ENCODE results near the gene SLK.

DNA sequence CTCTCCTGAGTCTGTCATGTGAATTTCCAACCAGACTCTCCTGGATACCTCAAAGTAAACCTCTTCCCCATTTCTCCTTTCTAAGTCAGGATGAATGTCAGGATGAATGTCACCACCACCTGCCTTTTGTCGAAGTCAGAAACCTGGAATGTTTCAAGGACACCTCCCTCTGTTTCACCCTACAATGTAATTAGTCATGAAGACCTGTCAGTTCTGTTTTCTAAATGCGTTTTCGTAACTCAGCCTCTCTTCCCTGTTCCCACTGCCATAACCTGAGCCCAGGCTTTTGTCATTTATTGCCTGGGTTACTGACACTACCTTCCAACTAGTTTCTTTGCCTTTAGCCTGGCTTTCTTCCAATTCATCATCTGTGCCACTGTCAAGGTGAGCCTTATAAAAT lies 43.4 kb upstream of the SLK start:
- TF ChIP-seq POLR2AphosphoS5 (IDR thresholded peaks at IDR 0.05; ENCODE audit: low read depth, low read length) (no peak), REST (IDR thresholded peaks at IDR 0.05; ENCODE audit: insufficient read depth in 1 of 2, low read depth in 2 of 2, low read length in 1 of 2) (no peak), TCF7L2 (IDR thresholded peaks at IDR 0.05; ENCODE audit: low read depth, low read length) (no peak), SIN3A (IDR thresholded peaks at IDR 0.05; ENCODE audit: borderline replicate concordance, insufficient read depth, low read depth, low read length) (no peak)
- TF ChIP-seq, protein P1, sequence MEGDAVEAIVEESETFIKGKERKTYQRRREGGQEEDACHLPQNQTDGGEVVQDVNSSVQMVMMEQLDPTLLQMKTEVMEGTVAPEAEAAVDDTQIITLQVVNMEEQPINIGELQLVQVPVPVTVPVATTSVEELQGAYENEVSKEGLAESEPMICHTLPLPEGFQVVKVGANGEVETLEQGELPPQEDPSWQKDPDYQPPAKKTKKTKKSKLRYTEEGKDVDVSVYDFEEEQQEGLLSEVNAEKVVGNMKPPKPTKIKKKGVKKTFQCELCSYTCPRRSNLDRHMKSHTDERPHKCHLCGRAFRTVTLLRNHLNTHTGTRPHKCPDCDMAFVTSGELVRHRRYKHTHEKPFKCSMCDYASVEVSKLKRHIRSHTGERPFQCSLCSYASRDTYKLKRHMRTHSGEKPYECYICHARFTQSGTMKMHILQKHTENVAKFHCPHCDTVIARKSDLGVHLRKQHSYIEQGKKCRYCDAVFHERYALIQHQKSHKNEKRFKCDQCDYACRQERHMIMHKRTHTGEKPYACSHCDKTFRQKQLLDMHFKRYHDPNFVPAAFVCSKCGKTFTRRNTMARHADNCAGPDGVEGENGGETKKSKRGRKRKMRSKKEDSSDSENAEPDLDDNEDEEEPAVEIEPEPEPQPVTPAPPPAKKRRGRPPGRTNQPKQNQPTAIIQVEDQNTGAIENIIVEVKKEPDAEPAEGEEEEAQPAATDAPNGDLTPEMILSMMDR (IDR thresholded peaks at IDR 0.05) = no peak

Data from Panc1 (cell line).